IMR-90 (cell line): ENCODE results near the gene C10orf90. TPM values are rescaled to one million over a fixed set of nuclear protein-coding genes. Genes with fewer than 3 reads are reported as not detected.

ENCODE experiments used
- ATAC-seq: fragments of 200-7000 bp; cut with Tn5 transposase; 2 replicates; pipeline ENCODE4 v1.9.1; 2020; ENCODE audit warnings: low read depth, mild to moderate bottlenecking, moderate library complexity
- BruUV-seq: library from RNA; stranded (reverse); fragments of 400-500 nt; replicated peaks from 2 replicates; lab custom pipeline; 2021; lab: Mats Ljungman, UMichigan
- CTCF ChIA-PET: fragments of 300-600 bp; formaldehyde crosslinking; extraction: SDS; loops from one replicate; lab custom pipeline; 2021; ENCODE audit warnings: antibody characterized with exemption; lab: Yijun Ruan, JAX
- POLR2A ChIA-PET: fragments of 300-600 bp; sonication (Branson Sonifier 250); formaldehyde crosslinking; loops from one replicate; lab custom pipeline; 2022; ENCODE audit warnings: antibody characterized with exemption; ENCODE audit not compliant: unreplicated experiment; lab: Charles Lee
- DNase-seq: peaks from one replicate; pipeline ENCODE4 v3.0.0; 2013
- H2AFZ ChIP-seq: replicated peaks from 2 replicates; pipeline ENCODE3; 2013; ENCODE audit warnings: low read length, mild to moderate bottlenecking; ENCODE audit not compliant: poor library complexity
- H2AK5ac ChIP-seq: 2 replicates; pipeline ENCODE4 v1.6.1; 2013; ENCODE audit warnings: low read depth, low read length, inconsistent platforms
- H2AK9ac ChIP-seq: replicated peaks from 2 replicates; pipeline ENCODE3; 2013; ENCODE audit warnings: mild to moderate bottlenecking, low read depth, low read length, moderate library complexity; ENCODE audit not compliant: poor library complexity
- H2BK120ac ChIP-seq: 2 replicates; pipeline ENCODE4 v1.6.1; 2013; ENCODE audit warnings: low read depth, low read length, inconsistent platforms
- H2BK15ac ChIP-seq: 3 replicates; pipeline ENCODE4 v1.6.1; 2013; ENCODE audit warnings: low read depth, low read length, inconsistent platforms
- H2BK20ac ChIP-seq: 2 replicates; pipeline ENCODE4 v1.6.1; 2013; ENCODE audit warnings: low read depth, mild to moderate bottlenecking, inconsistent platforms, low read length, moderate library complexity
- H2BK5ac ChIP-seq: 2 replicates; pipeline ENCODE4 v1.6.1; 2013; ENCODE audit warnings: mild to moderate bottlenecking, low read depth, low read length, inconsistent platforms; ENCODE audit not compliant: poor library complexity, severe bottlenecking
- H3K14ac ChIP-seq: replicated peaks from 2 replicates; pipeline ENCODE4 v1.6.1; 2013; ENCODE audit warnings: low read depth, low read length, inconsistent platforms
- H3K18ac ChIP-seq: 2 replicates; pipeline ENCODE4 v1.6.1; 2013; ENCODE audit warnings: low read depth, low read length, control low read depth
- H3K23ac ChIP-seq: 2 replicates; pipeline ENCODE4 v1.6.1; 2013; ENCODE audit warnings: low read depth, low read length, inconsistent platforms
- H3K27ac ChIP-seq: 2 replicates; pipeline ENCODE4 v1.5.1; 2013; ENCODE audit warnings: mild to moderate bottlenecking, control low read depth, low read length; ENCODE audit not compliant: insufficient read depth
- H3K27me3 ChIP-seq: 2 replicates; pipeline ENCODE4 v1.6.1; 2013; ENCODE audit warnings: low read length; ENCODE audit not compliant: control insufficient read depth, insufficient read depth
- H3K36me3 ChIP-seq: 2 replicates; pipeline ENCODE4 v1.6.1; 2013; ENCODE audit warnings: low read length, mixed read lengths; ENCODE audit not compliant: control insufficient read depth, insufficient read depth
- H3K4ac ChIP-seq: 2 replicates; pipeline ENCODE4 v1.6.1; 2013; ENCODE audit warnings: low read depth, low read length, inconsistent platforms
- H3K4me1 ChIP-seq: 2 replicates; pipeline ENCODE4 v1.6.1; 2013; ENCODE audit warnings: low read length, mixed read lengths; ENCODE audit not compliant: control insufficient read depth, insufficient read depth
- H3K4me2 ChIP-seq: 2 replicates; pipeline ENCODE4 v1.6.1; 2013; ENCODE audit warnings: low read depth, mild to moderate bottlenecking, control low read depth, low read length, moderate library complexity
- H3K4me3 ChIP-seq: 2 replicates; pipeline ENCODE4 v1.5.1; 2013; ENCODE audit warnings: low read depth, mild to moderate bottlenecking, control low read depth, low read length, moderate library complexity; ENCODE audit not compliant: insufficient read depth
- H3K56ac ChIP-seq: 2 replicates; pipeline ENCODE4 v1.6.1; 2013; ENCODE audit warnings: low read length, inconsistent platforms; ENCODE audit not compliant: insufficient read depth; ENCODE audit errors: extremely low read depth
- H3K79me1 ChIP-seq, 2 experiments: 2 replicates each; pipeline ENCODE4 v1.6.1; 2013; ENCODE audit warnings: low read length in 2 of 2, inconsistent platforms in 1 of 2, low read depth in 1 of 2
- H3K9ac ChIP-seq: 2 replicates; pipeline ENCODE4 v1.6.1; 2013; ENCODE audit warnings: low read depth, low read length, control low read depth
- H3K9me1 ChIP-seq: 2 replicates; pipeline ENCODE4 v1.6.1; 2013; ENCODE audit warnings: low read length, inconsistent platforms; ENCODE audit not compliant: insufficient read depth
- H3K9me3 ChIP-seq: 2 replicates; pipeline ENCODE4 v1.6.1; 2013; ENCODE audit warnings: low read length; ENCODE audit not compliant: control insufficient read depth, insufficient read depth
- H4K20me1 ChIP-seq: 2 replicates; pipeline ENCODE4 v1.6.1; 2013; ENCODE audit warnings: low read length, inconsistent platforms; ENCODE audit not compliant: insufficient read depth
- H4K5ac ChIP-seq: 2 replicates; pipeline ENCODE4 v1.6.1; 2013; ENCODE audit warnings: mild to moderate bottlenecking, low read depth, low read length, control low read depth
- H4K8ac ChIP-seq, 2 experiments: 2 replicates each; pipeline ENCODE4 v1.6.1; 2013; ENCODE audit warnings: low read depth in 2 of 2, low read length in 2 of 2, control low read depth in 1 of 2, inconsistent platforms in 1 of 2
- H4K91ac ChIP-seq: 2 replicates; pipeline ENCODE4 v1.6.1; 2013; ENCODE audit warnings: low read depth, low read length, inconsistent platforms; ENCODE audit not compliant: insufficient read depth
- BHLHE40 ChIP-seq: fragments of 150-350 bp; IDR thresholded peaks from 2 replicates; pipeline ENCODE4 v1.6.1; 2016; ENCODE audit warnings: mild to moderate bottlenecking, low read depth, low read length
- CEBPB ChIP-seq: IDR thresholded peaks from 2 replicates; pipeline ENCODE4 v1.6.1; 2012; ENCODE audit warnings: low read depth, low read length, improper control_type of control experiment
- CHD1 ChIP-seq: IDR thresholded peaks from 2 replicates; pipeline ENCODE4 v1.6.1; 2012; ENCODE audit warnings: low read depth, low read length, improper control_type of control experiment
- FOS ChIP-seq: fragments of 150-350 bp; IDR thresholded peaks from 2 replicates; pipeline ENCODE4 v1.6.1; 2016; ENCODE audit warnings: low read depth, low read length
- MAFK ChIP-seq: IDR thresholded peaks from 2 replicates; pipeline ENCODE4 v1.6.1; 2012; ENCODE audit warnings: low read depth, low read length, improper control_type of control experiment
- MAZ ChIP-seq: IDR thresholded peaks from 2 replicates; pipeline ENCODE4 v1.6.1; 2012; ENCODE audit warnings: low read depth, mild to moderate bottlenecking, low read length, improper control_type of control experiment, moderate library complexity, borderline replicate concordance
- MXI1 ChIP-seq: IDR thresholded peaks from 2 replicates; pipeline ENCODE4 v1.6.1; 2012; ENCODE audit warnings: low read depth, mild to moderate bottlenecking, low read length, moderate library complexity, borderline replicate concordance
- NFE2L2 ChIP-seq: fragments of 150-350 bp; IDR thresholded peaks from 2 replicates; pipeline ENCODE4 v1.6.1; 2016; ENCODE audit warnings: low read depth, mild to moderate bottlenecking, low read length
- RCOR1 ChIP-seq: IDR thresholded peaks from 2 replicates; pipeline ENCODE4 v1.6.1; 2012; ENCODE audit warnings: mild to moderate bottlenecking, low read length, improper control_type of control experiment; ENCODE audit not compliant: insufficient replicate concordance
- RFX5 ChIP-seq: IDR thresholded peaks from 2 replicates; pipeline ENCODE4 v1.8.0; 2012; ENCODE audit warnings: low read depth, mild to moderate bottlenecking, low read length, moderate library complexity
- WGBS, 2 experiments: methylation state at CpG; one replicate each; pipeline versions ENCODE4 v1.1.5 to v1.1.7; 2013; ENCODE audit warnings: missing lambda C conversion rate in 2 of 2; ENCODE audit not compliant: insufficient read length in 1 of 2; ENCODE audit errors: extremely low coverage in 2 of 2; 5-methylcytosine and 5-hydroxymethylcytosine counted together
- dilution Hi-C: fragments of 300-500 bp; cut with HindIII; formaldehyde crosslinking; loops from one replicate; pipeline ENCODE4 v1.14.3; 2018; ENCODE audit warnings: low sequenced_read_pairs; ENCODE audit not compliant: unreplicated experiment
- in situ Hi-C: fragments of 300-500 bp; cut with MboI; formaldehyde crosslinking; loops from 3 replicates; pipeline ENCODE4 v1.14.3; 2019; ENCODE audit warnings: low sequenced_read_pairs, inconsistent platforms, mixed read lengths
- intact Hi-C: fragments of 100-400 bp; cut with micrococcal nuclease; formaldehyde crosslinking; loops from 2 replicates; pipeline ENCODE4 v1.10.0; 2022
- polyA plus RNA-seq, 3 experiments: library from polyadenylated mRNA; depleted of rRNA; stranded (reverse); fragments of >200 nt; gene quantifications; 2 replicates each; pipeline ENCODE4 v1.2.3, GENCODE V29; 2012; ENCODE audit warnings: low replicate concordance in 1 of 3
- total RNA-seq: library from RNA; depleted of rRNA; stranded (reverse); fragments of >200 nt; gene quantifications from 2 replicates; pipeline ENCODE4 v1.2.3, GENCODE V29; 2012
- TF ChIP-seq, protein P1 (sequence below): fragments of 150-350 bp; IDR thresholded peaks from 2 replicates; pipeline ENCODE4 v1.6.1; 2017; ENCODE audit warnings: mild to moderate bottlenecking, antibody characterized with exemption, low read length, low read depth
- TF ChIP-seq, protein P2 (sequence below): fragments of 150-350 bp; IDR thresholded peaks from 2 replicates; pipeline ENCODE4 v1.6.1; 2016; ENCODE audit warnings: low read depth, mild to moderate bottlenecking, low read length, moderate library complexity, borderline replicate concordance

Gene C10orf90
- total and polyA plus RNA-seq, 2 of the 4 experiments (the other 2 are of a cell fraction) = 0.05 to 0.18 TPM

DNA sequence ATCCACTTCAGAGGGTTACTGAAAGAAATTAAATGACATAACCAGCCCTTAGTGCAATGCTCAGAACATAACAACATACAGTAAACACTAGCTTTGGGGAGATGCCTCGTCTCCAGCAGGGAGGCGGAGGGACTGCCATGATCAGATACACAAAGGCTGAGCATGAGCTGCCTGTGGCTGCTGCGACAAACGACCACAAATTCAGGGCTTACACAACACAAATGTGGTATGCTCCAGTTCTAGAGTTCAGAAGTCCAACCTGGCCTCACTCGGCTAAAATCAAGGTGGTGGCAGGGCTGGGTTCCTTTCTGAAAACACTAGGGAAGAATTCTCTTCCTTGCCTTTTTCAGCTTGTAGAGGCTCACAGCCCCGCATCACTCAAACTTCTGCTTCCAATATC lies 154.0 kb downstream of the C10orf90 start (continued):
- no peak for TF ChIP-seq MAFK
- no peak for TF ChIP-seq FOS
- no peak for TF ChIP-seq BHLHE40

DNA sequence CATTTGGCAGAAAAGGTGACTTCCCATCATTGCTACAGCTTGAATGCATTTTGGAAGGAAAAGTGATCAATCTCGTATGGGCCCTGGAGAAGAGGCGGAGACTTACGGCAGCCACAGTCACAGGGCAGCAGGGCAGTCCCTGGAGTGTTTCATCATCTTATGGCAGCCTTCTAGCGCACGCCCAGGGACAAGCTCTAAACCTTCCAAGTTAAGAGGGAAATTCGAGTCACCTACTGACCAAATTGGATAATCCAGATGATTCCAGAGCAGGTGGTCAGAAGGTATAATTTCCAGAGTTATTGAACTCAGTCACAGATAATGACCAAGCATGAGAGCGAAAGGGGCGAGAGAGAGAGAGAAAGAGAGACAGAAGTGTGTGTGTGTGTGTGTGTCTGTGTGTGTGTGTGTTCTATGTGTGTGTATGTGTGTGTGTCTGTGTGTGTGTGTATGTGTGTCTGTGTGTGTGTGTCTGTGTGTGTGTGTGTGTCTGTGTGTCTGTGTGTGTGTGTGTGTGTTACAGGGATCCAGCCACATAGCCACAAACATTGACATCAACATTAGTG lies 158.5 kb downstream of the C10orf90 start:
- intact Hi-C loops = no loop called here
- H3K9me3 ChIP-seq = no peaks in the 10 kb centered on the region
- H2BK120ac ChIP-seq = no peak overlapping the region
- no peak overlapping the region for H4K91ac ChIP-seq
- H2BK15ac ChIP-seq = no peak overlapping the region
- H3K4ac ChIP-seq = no peak overlapping the region
- no TSS peak for BruUV-seq
- no peak overlapping the region for H2AK9ac ChIP-seq
- no peak overlapping the region for H3K9ac ChIP-seq
- H4K8ac ChIP-seq = no peak overlapping the region
- in situ Hi-C loops = no loop called here
- ATAC-seq (no peak), DNase-seq (no peak)
- H3K79me1 ChIP-seq = no peaks in the 10 kb centered on the region
- peaks cover 10% of the 10 kb centered on the region for H3K27me3 ChIP-seq
- no peak overlapping the region for H3K4me2 ChIP-seq
- no peak overlapping the region for H3K56ac ChIP-seq
- TF ChIP-seq, protein P1, sequence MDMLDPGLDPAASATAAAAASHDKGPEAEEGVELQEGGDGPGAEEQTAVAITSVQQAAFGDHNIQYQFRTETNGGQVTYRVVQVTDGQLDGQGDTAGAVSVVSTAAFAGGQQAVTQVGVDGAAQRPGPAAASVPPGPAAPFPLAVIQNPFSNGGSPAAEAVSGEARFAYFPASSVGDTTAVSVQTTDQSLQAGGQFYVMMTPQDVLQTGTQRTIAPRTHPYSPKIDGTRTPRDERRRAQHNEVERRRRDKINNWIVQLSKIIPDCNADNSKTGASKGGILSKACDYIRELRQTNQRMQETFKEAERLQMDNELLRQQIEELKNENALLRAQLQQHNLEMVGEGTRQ = no peak
- no peak for TF ChIP-seq RCOR1
- no peak for TF ChIP-seq BHLHE40
- TF ChIP-seq CEBPB = no peak
- no peak for TF ChIP-seq RFX5
- no peak for TF ChIP-seq MAZ
- no peak for TF ChIP-seq NFE2L2
- TF ChIP-seq MXI1 = no peak
- TF ChIP-seq, protein P2, sequence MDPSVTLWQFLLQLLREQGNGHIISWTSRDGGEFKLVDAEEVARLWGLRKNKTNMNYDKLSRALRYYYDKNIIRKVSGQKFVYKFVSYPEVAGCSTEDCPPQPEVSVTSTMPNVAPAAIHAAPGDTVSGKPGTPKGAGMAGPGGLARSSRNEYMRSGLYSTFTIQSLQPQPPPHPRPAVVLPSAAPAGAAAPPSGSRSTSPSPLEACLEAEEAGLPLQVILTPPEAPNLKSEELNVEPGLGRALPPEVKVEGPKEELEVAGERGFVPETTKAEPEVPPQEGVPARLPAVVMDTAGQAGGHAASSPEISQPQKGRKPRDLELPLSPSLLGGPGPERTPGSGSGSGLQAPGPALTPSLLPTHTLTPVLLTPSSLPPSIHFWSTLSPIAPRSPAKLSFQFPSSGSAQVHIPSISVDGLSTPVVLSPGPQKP = no peak
- TF ChIP-seq CHD1 = no peak
- H3K4me3 ChIP-seq = no peak overlapping the region
- H3K14ac ChIP-seq = no peak overlapping the region
- WGBS, 2 experiments = no CpG with 5 or more reads among the region's 8 CpGs
- no peaks in the 10 kb centered on the region for H3K9me1 ChIP-seq
- no peaks in the 10 kb centered on the region for H3K4me1 ChIP-seq
- no peak overlapping the region for H3K18ac ChIP-seq
- no peaks in the 10 kb centered on the region for H4K20me1 ChIP-seq
- no peak overlapping the region for H2BK20ac ChIP-seq
- no peak overlapping the region for H2AK5ac ChIP-seq
- no peak overlapping the region for H3K27ac ChIP-seq
- no peak overlapping the region for H2AFZ ChIP-seq
- dilution Hi-C loops = no loop called here
- H4K5ac ChIP-seq = no peak overlapping the region
- H2BK5ac ChIP-seq = peak overlapping the region; percentile 49
- H3K36me3 ChIP-seq = no peaks in the 10 kb centered on the region
- ChIA-PET CTCF (no interaction called here), POLR2A (no interaction called here)
- H3K23ac ChIP-seq = no peak overlapping the region
